Hematopoietic multipotent progenitor cell treated with erythropoietin and hydrocortisone succinate and interleukin-3 and kit ligand, for 8 days (in vitro differentiated cells): ENCODE measurements around the gene OR10X1.

Experiments used
- DNase-seq: peaks from one replicate; pipeline ENCODE4 v3.0.0-alpha.2; 2015

The OR10X1 gene

GRCh38 chr1:158579733-158580132 lies at the start of gene OR10X1:
TSS of gene OR10X1 (minus strand) at chr1:158579899. CDS start at chr1:158579899, 0 bp downstream.
- no peak for DNase-seq

- no peak for DNase-seq
Measured at GRCh38 chr1:158613764-158614163, 34.1 kb upstream of the OR10X1 start.

- no peak for DNase-seq
Measured at GRCh38 chr1:158611916-158612315, 32.2 kb upstream of the OR10X1 start.

GRCh38 chr1:158607296-158607695 lies 27.6 kb upstream of the OR10X1 start:
- no peak for DNase-seq

GRCh38 chr1:158604968-158605367 lies 25.3 kb upstream of the OR10X1 start, which contains the start of gene OR10Z1:
TSS of gene OR10Z1 (plus strand) at chr1:158605268. CDS start at chr1:158606439, 1,171 bp downstream.
- no peak for DNase-seq

- DNase-seq: no peak
Measured at GRCh38 chr1:158600735-158601134, 21.0 kb upstream of the OR10X1 start.

- DNase-seq: no peak
Measured at GRCh38 chr1:158586942-158587341, 7.2 kb upstream of the OR10X1 start.

- DNase-seq: no peak
Measured at GRCh38 chr1:158583962-158584361, 4.3 kb upstream of the OR10X1 start.

- no peak for DNase-seq
Measured at GRCh38 chr1:158577561-158577960, 2.1 kb downstream of the OR10X1 start.

- DNase-seq: no peak
Measured at GRCh38 chr1:158572226-158572625, 7.5 kb downstream of the OR10X1 start.

GRCh38 chr1:158570480-158570879 lies 9.2 kb downstream of the OR10X1 start, which contains the start of gene OR6P1:
TSS of gene OR6P1 (minus strand) at chr1:158570580. CDS start at chr1:158563604, 6,976 bp downstream.
- DNase-seq: no peak

GRCh38 chr1:158564608-158565007 lies 15.1 kb downstream of the OR10X1 start:
- no peak for DNase-seq

GRCh38 chr1:158563853-158564252 lies 15.8 kb downstream of the OR10X1 start:
- no peak for DNase-seq

GRCh38 chr1:158559696-158560095 lies 20.0 kb downstream of the OR10X1 start:
- no peak for DNase-seq

GRCh38 chr1:158554352-158554751 lies 25.3 kb downstream of the OR10X1 start, which contains the start of gene OR6Y1:
TSS of gene OR6Y1 (minus strand) at chr1:158554405. CDS start at chr1:158548105, 6,300 bp downstream.
- no peak for DNase-seq

GRCh38 chr1:158552296-158552695 lies 27.4 kb downstream of the OR10X1 start:
- DNase-seq: no peak

GRCh38 chr1:158547533-158547932 lies 32.2 kb downstream of the OR10X1 start:
- DNase-seq: no peak

GRCh38 chr1:158537609-158538008 lies 42.1 kb downstream of the OR10X1 start:
- no peak for DNase-seq

- no peak for DNase-seq
Measured at GRCh38 chr1:158534496-158534895, 45.2 kb downstream of the OR10X1 start.
